CD14-positive monocyte (primary cell): ENCODE measurements around the gene MIB1. TPM values are rescaled to one million over a fixed set of nuclear protein-coding genes. Genes with fewer than 3 reads are reported as not detected.

Source experiments
- DNase-seq, 3 donors: peaks; one replicate each; pipeline ENCODE4 v3.0.0-alpha.2; 2011 to 2022
- H2AFZ ChIP-seq: 2 replicates; pipeline ENCODE4 v1.6.0; 2012; ENCODE audit warnings: mild to moderate bottlenecking, low read depth, low read length, inconsistent platforms; ENCODE audit not compliant: insufficient read depth, poor library complexity, severe bottlenecking
- H3K27ac ChIP-seq, 2 donors: 1 replicate in 1 of 2; 2 replicates in 1 of 2; pipeline ENCODE4 v1.5.1; 2012 to 2013; ENCODE audit warnings: low read length in 2 of 2, control low read depth in 1 of 2, inconsistent platforms in 1 of 2, low read depth in 1 of 2, mild to moderate bottlenecking in 1 of 2
- H3K27me3 ChIP-seq, 2 donors: one replicate each; pipeline versions ENCODE4 v1.6.0 to v1.6.1; 2011 to 2013; ENCODE audit warnings: low read length in 2 of 2; ENCODE audit not compliant: control insufficient read depth in 2 of 2, insufficient read depth in 2 of 2
- H3K36me3 ChIP-seq, 2 donors: replicated peaks in 1 of 2; 1 replicate in 1 of 2; 2 replicates in 1 of 2; pipeline versions ENCODE4 v1.5.1 to v1.6.1; 2012 to 2013; ENCODE audit warnings: low read length in 2 of 2, control low read depth in 1 of 2, inconsistent platforms in 1 of 2, mild to moderate bottlenecking in 1 of 2; ENCODE audit not compliant: insufficient read depth in 2 of 2, control insufficient read depth in 1 of 2
- H3K4me1 ChIP-seq, 2 donors: 1 replicate in 1 of 2; 2 replicates in 1 of 2; pipeline versions ENCODE4 v1.5.1 to v1.6.1; 2012 to 2013; ENCODE audit warnings: low read length in 2 of 2, control low read depth in 1 of 2, inconsistent platforms in 1 of 2, mild to moderate bottlenecking in 1 of 2, moderate library complexity in 1 of 2; ENCODE audit not compliant: insufficient read depth in 2 of 2, control insufficient read depth in 1 of 2
- H3K4me2 ChIP-seq: replicated peaks from 2 replicates; pipeline ENCODE3; 2012; ENCODE audit warnings: low read length, moderate library complexity, mild to moderate bottlenecking; ENCODE audit not compliant: poor library complexity, severe bottlenecking; ENCODE audit errors: extremely low read depth
- H3K4me3 ChIP-seq, 3 experiments: fragments of 200-600 bp in 1 of 3; sonication (generic) in 1 of 3; replicated peaks in 1 of 3; 1 replicate in 2 of 3; 2 replicates in 1 of 3; pipeline ENCODE4 v1.5.1; 2011 to 2013; ENCODE audit warnings: low read length in 3 of 3, mild to moderate bottlenecking in 3 of 3, control low read depth in 2 of 3, low read depth in 2 of 3, inconsistent platforms in 1 of 3, moderate library complexity in 1 of 3
- H3K79me2 ChIP-seq: 2 replicates; pipeline ENCODE4 v1.6.0; 2012; ENCODE audit warnings: mild to moderate bottlenecking, control low read depth, inconsistent platforms, low read length, moderate library complexity; ENCODE audit not compliant: insufficient read depth
- H3K9ac ChIP-seq: 2 replicates; pipeline ENCODE4 v1.6.0; 2017; ENCODE audit warnings: low read length, mild to moderate bottlenecking; ENCODE audit not compliant: insufficient read depth, poor library complexity, severe bottlenecking
- H3K9me3 ChIP-seq, 2 donors: replicated peaks in 1 of 2; 1 replicate in 1 of 2; 2 replicates in 1 of 2; pipeline versions ENCODE4 v1.5.1 to v1.6.1; 2012 to 2013; ENCODE audit warnings: low read length in 2 of 2, control low read depth in 1 of 2; ENCODE audit not compliant: control insufficient read depth in 1 of 2, insufficient read depth in 1 of 2
- H4K20me1 ChIP-seq: 2 replicates; pipeline ENCODE4 v1.6.0; 2012; ENCODE audit warnings: mild to moderate bottlenecking, low read length, control low read depth, moderate library complexity; ENCODE audit not compliant: insufficient read depth
- H3K27ac Mint-ChIP-seq, 7 donors: one replicate each; pipeline ENCODE4 v1.8.0; 2020; ENCODE audit warnings: mild to moderate bottlenecking in 7 of 7, mixed read lengths in 7 of 7, moderate library complexity in 6 of 7, inconsistent platforms in 2 of 7
- H3K27me3 Mint-ChIP-seq, 3 donors: one replicate each; pipeline ENCODE4 v1.8.0; 2021 to 2022; ENCODE audit warnings: low read depth in 3 of 3, mild to moderate bottlenecking in 3 of 3, mixed read lengths in 3 of 3, moderate library complexity in 3 of 3, inconsistent platforms in 1 of 3
- H3K36me3 Mint-ChIP-seq, 2 donors: one replicate each; pipeline ENCODE4 v1.8.0; 2020; ENCODE audit warnings: mixed read lengths in 2 of 2, inconsistent platforms in 1 of 2, mild to moderate bottlenecking in 1 of 2
- H3K4me1 Mint-ChIP-seq: one replicate; pipeline ENCODE4 v1.8.0; 2020; ENCODE audit warnings: mild to moderate bottlenecking, mixed read lengths
- H3K4me3 Mint-ChIP-seq, 2 donors: one replicate each; pipeline ENCODE4 v1.8.0; 2020; ENCODE audit warnings: mild to moderate bottlenecking in 2 of 2, mixed read lengths in 2 of 2, moderate library complexity in 1 of 2
- H3K9me3 Mint-ChIP-seq, 7 donors: one replicate each; pipeline ENCODE4 v1.8.0; 2020 to 2022; ENCODE audit warnings: mixed read lengths in 7 of 7, mild to moderate bottlenecking in 6 of 7, moderate library complexity in 6 of 7, inconsistent platforms in 2 of 7
- CTCF ChIP-seq: fragments of 200-600 bp; IDR thresholded peaks from one replicate; pipeline ENCODE4 v1.8.0; 2022; ENCODE audit warnings: antibody characterized with exemption, mild to moderate bottlenecking
- WGBS: methylation state at CpG from one replicate; pipeline ENCODE4 v1.1.5; 2013; ENCODE audit warnings: missing lambda C conversion rate; ENCODE audit not compliant: insufficient coverage; 5-methylcytosine and 5-hydroxymethylcytosine counted together
- intact Hi-C, 2 donors: fragments of 100-400 bp; cut with micrococcal nuclease; formaldehyde crosslinking; loops; one replicate each; pipeline versions ENCODE4 v1.15.0 to v1.15.1; 2023
- polyA plus RNA-seq, 3 donors: library from polyadenylated mRNA; depleted of rRNA in 1 of 3; unstranded in 2 of 3; stranded (reverse) in 1 of 3; fragments of 300-500 nt in 2 of 3; fragments of >200 nt in 1 of 3; fragmentation: Illumina TruSeq in 2 of 3; gene quantifications; 1 replicate in 2 of 3; 2 replicates in 1 of 3; pipeline ENCODE4 v1.2.3, GENCODE V29; 2012 to 2021

Gene MIB1
- polyA plus RNA-seq, 3 donors = 5.7 to 8.5 (median 7.8) TPM

GRCh38 chr18:21864386-21864785 is 123.8 kb downstream of the MIB1 start:
- H3K36me3 Mint-ChIP-seq = peaks cover 59 to 62% of the 10 kb centered on the region in 2 donors
- H3K27ac ChIP-seq = no peak overlapping the region
- intact Hi-C loops = no loop called here
- 100% methylated on average over 3 of the region's 5 CpGs for WGBS
- H3K9me3 ChIP-seq = peaks cover 0 to 2% of the 10 kb centered on the region in 2 donors
- no peak for DNase-seq
- H3K4me1 Mint-ChIP-seq = peaks cover 1% of the 10 kb centered on the region
- H3K9ac ChIP-seq = no peak overlapping the region
- no peaks in the 10 kb centered on the region for H3K79me2 ChIP-seq
- H3K36me3 ChIP-seq = peaks cover 48 to 76% of the 10 kb centered on the region in 2 donors
- H4K20me1 ChIP-seq = no peaks in the 10 kb centered on the region
- no peak for TF ChIP-seq CTCF
- H3K4me1 ChIP-seq = no peaks in the 10 kb centered on the region
- no peak overlapping the region for H2AFZ ChIP-seq
- no peaks in the 10 kb centered on the region for H3K27me3 ChIP-seq
- H3K27ac Mint-ChIP-seq = no peak overlapping the region
- no peaks in the 10 kb centered on the region for H3K27me3 Mint-ChIP-seq
- H3K4me3 ChIP-seq = no peak overlapping the region
- H3K4me3 Mint-ChIP-seq = no peak overlapping the region
- H3K4me2 ChIP-seq = no peak overlapping the region
- peaks cover 0 to 12% (median 6%) of the 10 kb centered on the region in 7 donors for H3K9me3 Mint-ChIP-seq

GRCh38 chr18:21865043-21865442 is 124.5 kb downstream of the MIB1 start:
- Histone ChIP-seq H3K9ac (no peak overlapping the region), H3K79me2 (no peaks in the 10 kb centered on the region), H3K4me2 (no peak overlapping the region), H3K9me3 (peaks cover 0 to 2% of the 10 kb centered on the region in 2 donors), H3K4me3 (no peak overlapping the region), H2AFZ (no peak overlapping the region), H3K27me3 (no peaks in the 10 kb centered on the region), H3K36me3 (peaks cover 43 to 69% of the 10 kb centered on the region in 2 donors), H4K20me1 (no peaks in the 10 kb centered on the region), H3K27ac (no peak overlapping the region), H3K4me1 (no peaks in the 10 kb centered on the region)
- DNase-seq = no peak
- TF ChIP-seq CTCF = no peak
- Mint-ChIP-seq H3K9me3 (peaks cover 0 to 8% (median 6%) of the 10 kb centered on the region in 7 donors), H3K27me3 (no peaks in the 10 kb centered on the region), H3K4me3 (no peak overlapping the region), H3K27ac (no peak overlapping the region), H3K36me3 (peaks cover 54 to 56% of the 10 kb centered on the region in 2 donors), H3K4me1 (peaks cover 1% of the 10 kb centered on the region)
- WGBS = no CpG with 5 or more reads among the region's 2 CpGs
- intact Hi-C loops = no loop called here
